Stimulated activated CD8-positive, alpha-beta memory T cell treated with anti-CD3 and anti-CD28 coated beads, Interleukin-4, amount 100 ng/mL, for 4 hours (primary cell): ENCODE results near the gene SOX15.

ENCODE experiments used
- DNase-seq, 2 donors: peaks; one replicate each; pipeline ENCODE4 v3.0.0-alpha.2; 2020; ENCODE audit warnings: low read depth in 2 of 2, low spot score in 1 of 2

SOX15 gene

GRCh38 chr17:7579001-7579833 is 10.7 kb downstream of the SOX15 start, which contains the start of gene CD68:
Gene CD68 (plus strand): TSS chr17:7579638. CDS start chr17:7579678, 40 bp downstream.
- DNase-seq, result peak; percentile 50 to 52

GRCh38 chr17:7577327-7578199 is 12.3 kb downstream of the SOX15 start:
- no peak for DNase-seq

- no peak for DNase-seq
Measured at GRCh38 chr17:7576432-7576937, 13.4 kb downstream of the SOX15 start.

GRCh38 chr17:7575959-7576358 is 13.9 kb downstream of the SOX15 start:
- no peak for DNase-seq

- DNase-seq, result no peak
Measured at GRCh38 chr17:7575481-7575883, 14.4 kb downstream of the SOX15 start.

- DNase-seq, result no peak
Measured at GRCh38 chr17:7574176-7574953, 15.5 kb downstream of the SOX15 start.

GRCh38 chr17:7573324-7574080 is 16.4 kb downstream of the SOX15 start:
- DNase-seq, result peak; percentile 77 to 88

- peak; percentile 99 to 100 for DNase-seq
Measured at GRCh38 chr17:7572588-7573323, 17.1 kb downstream of the SOX15 start.

GRCh38 chr17:7572338-7572587 is 17.6 kb downstream of the SOX15 start:
- DNase-seq, result no peak

- DNase-seq, result no peak
Measured at GRCh38 chr17:7570351-7570750, 19.5 kb downstream of the SOX15 start.

GRCh38 chr17:7569571-7569970 is 20.3 kb downstream of the SOX15 start:
- no peak for DNase-seq

- DNase-seq, result no peak
Measured at GRCh38 chr17:7563115-7563869, 26.6 kb downstream of the SOX15 start.

GRCh38 chr17:7562208-7562605 is 27.7 kb downstream of the SOX15 start:
- DNase-seq, result no peak

- peak; percentile 68 to 83 for DNase-seq
Measured at GRCh38 chr17:7561589-7562207, 28.2 kb downstream of the SOX15 start, which contains the start of gene SENP3. Gene SENP3 (plus strand): TSS chr17:7561919. CDS start chr17:7563077, 1,158 bp downstream.

GRCh38 chr17:7561028-7561575 is 28.8 kb downstream of the SOX15 start:
- DNase-seq, result peak; percentile 59 to 65

- DNase-seq, result no peak
Measured at GRCh38 chr17:7560172-7561027, 29.5 kb downstream of the SOX15 start.
